ENCODE data around the gene THYN1. TPM values are rescaled to one million over a fixed set of nuclear protein-coding genes. Genes with fewer than 3 reads are reported as not detected.

THYN1 gene
- total RNA-seq, 1 experiment from 2014 or later, result 33.6 TPM

- intact Hi-C loops (cut with micrococcal nuclease; ENCODE audit: unreplicated experiment) (no loop called here), in situ Hi-C loops (cut with HindIII; ENCODE audit: low pct_unique_long_range_greater_than_20kb, low sequenced_read_pairs) (no loop called here)
- no peak overlapping the region for H3K4me3 ChIP-seq (ENCODE audit: low read depth in 2 of 2, low read length in 2 of 2)
- H3K9me3 ChIP-seq (ENCODE audit: control insufficient read depth, insufficient read depth, low read depth, low read length), result no peaks in the 10 kb centered on the region
- ChIA-PET POLR2A (no interaction called here), CTCF (no interaction called here)
- peaks cover 3% of the 10 kb centered on the region; the same call in 1 of the 2 replicates for H3K36me3 ChIP-seq (ENCODE audit: control insufficient read depth, insufficient read depth, low read length)
- no peak overlapping the region for H3K27ac ChIP-seq (ENCODE audit: low read length)
- H3K4me1 ChIP-seq (ENCODE audit: control insufficient read depth, insufficient read depth, low read length), result no peaks in the 10 kb centered on the region
- TF ChIP-seq CTCF (IDR thresholded peaks at IDR 0.05), result no peak
- TF ChIP-seq REST (IDR thresholded peaks at IDR 0.05; ENCODE audit: insufficient read depth in 1 of 2, low read depth in 2 of 2, low read length in 1 of 2), result no peak
- TF ChIP-seq TCF7L2 (IDR thresholded peaks at IDR 0.05; ENCODE audit: low read depth, low read length), result no peak
- no peak for TF ChIP-seq POLR2AphosphoS5 (IDR thresholded peaks at IDR 0.05; ENCODE audit: low read depth, low read length)
- TF ChIP-seq SIN3A (IDR thresholded peaks at IDR 0.05; ENCODE audit: borderline replicate concordance, insufficient read depth, low read depth, low read length), result no peak
- no peak for DNase-seq (ENCODE audit: low read depth, low spot score)
- no peak for ATAC-seq
- no TSS peak for BruUV-seq (replicated peaks)
- no peaks in the 10 kb centered on the region for H3K27me3 ChIP-seq (ENCODE audit: control insufficient read depth, insufficient read depth, low read length)
Observed at GRCh38 chr11:134264966-134265764, 12.0 kb upstream of the THYN1 start.

GRCh38 chr11:134261626-134262488 is 8.7 kb upstream of the THYN1 start:
- H3K4me1 ChIP-seq (ENCODE audit: control insufficient read depth, insufficient read depth, low read length), result no peaks in the 10 kb centered on the region
- ChIA-PET CTCF (interaction anchor here (0.6 to 1.4 kb wide), 3 partner anchors 8 to 317 kb away, joined by 3 to 6 read pairs (median 4); partner anchors contain the start of gene ACAD8), POLR2A (no interaction called here)
- H3K9me3 ChIP-seq (ENCODE audit: control insufficient read depth, insufficient read depth, low read depth, low read length), result no peaks in the 10 kb centered on the region
- in situ Hi-C loops (cut with HindIII; ENCODE audit: low pct_unique_long_range_greater_than_20kb, low sequenced_read_pairs) (no loop called here), intact Hi-C loops (cut with micrococcal nuclease; ENCODE audit: unreplicated experiment) (no loop called here)
- peaks cover 3% of the 10 kb centered on the region; the same call in 1 of the 2 replicates for H3K36me3 ChIP-seq (ENCODE audit: control insufficient read depth, insufficient read depth, low read length)
- no TSS peak for BruUV-seq (replicated peaks)
- TF ChIP-seq CTCF (IDR thresholded peaks at IDR 0.05) (peak; percentile 82), SIN3A (IDR thresholded peaks at IDR 0.05; ENCODE audit: borderline replicate concordance, insufficient read depth, low read depth, low read length) (no peak), TCF7L2 (IDR thresholded peaks at IDR 0.05; ENCODE audit: low read depth, low read length) (no peak), REST (IDR thresholded peaks at IDR 0.05; ENCODE audit: insufficient read depth in 1 of 2, low read depth in 2 of 2, low read length in 1 of 2) (no peak)
- H3K27me3 ChIP-seq (ENCODE audit: control insufficient read depth, insufficient read depth, low read length), result no peaks in the 10 kb centered on the region
- peak; percentile 81 for ATAC-seq
- DNase-seq (ENCODE audit: low read depth, low spot score), result no peak
- H3K27ac ChIP-seq (ENCODE audit: low read length), result no peak overlapping the region
- no peak overlapping the region for H3K4me3 ChIP-seq (ENCODE audit: low read depth in 2 of 2, low read length in 2 of 2)

Data from Panc1 (cell line).